Calu3 (cell line): ENCODE results near the gene RAPGEF6. TPM values are rescaled to one million over a fixed set of nuclear protein-coding genes. Genes with fewer than 3 reads are reported as not detected.

Experiments
- BruUV-seq: library from RNA; stranded (reverse); fragments of 400-500 nt; replicated peaks from 2 replicates; lab custom pipeline; 2021; lab: Mats Ljungman, UMichigan
- CTCF ChIA-PET: fragments of 300-600 bp; sonication (Branson Sonifier 250); formaldehyde crosslinking; loops from one replicate; lab custom pipeline; 2022; ENCODE audit warnings: antibody characterized with exemption; lab: Charles Lee
- DNase-seq: peaks from one replicate; pipeline ENCODE4 v3.0.0; 2022
- H3K27ac Mint-ChIP-seq: one replicate; pipeline ENCODE4 v1.8.0; 2022; ENCODE audit warnings: mixed read lengths; ENCODE audit not compliant: unreplicated experiment
- H3K27me3 Mint-ChIP-seq: one replicate; pipeline ENCODE4 v1.8.0; 2022; ENCODE audit warnings: mixed read lengths; ENCODE audit not compliant: unreplicated experiment
- H3K36me3 Mint-ChIP-seq: one replicate; pipeline ENCODE4 v1.8.0; 2022; ENCODE audit warnings: mild to moderate bottlenecking, moderate library complexity, mixed read lengths; ENCODE audit not compliant: insufficient read depth, unreplicated experiment
- H3K4me1 Mint-ChIP-seq: one replicate; pipeline ENCODE4 v1.8.0; 2022; ENCODE audit warnings: mild to moderate bottlenecking, low read depth, mixed read lengths; ENCODE audit not compliant: unreplicated experiment
- H3K4me3 Mint-ChIP-seq: one replicate; pipeline ENCODE4 v1.8.0; 2022; ENCODE audit warnings: mild to moderate bottlenecking, low read depth, moderate library complexity, mixed read lengths; ENCODE audit not compliant: unreplicated experiment
- H3K9me3 Mint-ChIP-seq: one replicate; pipeline ENCODE4 v1.8.0; 2022; ENCODE audit warnings: low read depth, mixed read lengths; ENCODE audit not compliant: unreplicated experiment
- intact Hi-C: fragments of 100-400 bp; cut with micrococcal nuclease; formaldehyde crosslinking; loops from one replicate; pipeline ENCODE4 v1.10.0; 2022; ENCODE audit not compliant: unreplicated experiment
- total RNA-seq: library from RNA; stranded (reverse); gene quantifications from 2 replicates; pipeline ENCODE4 v1.2.3, GENCODE V29; 2022
- TF ChIP-seq, protein P1 (sequence below): fragments of 200-600 bp; IDR thresholded peaks from one replicate; pipeline ENCODE4 v1.8.0; 2022; ENCODE audit warnings: antibody characterized with exemption; ENCODE audit not compliant: unreplicated experiment

The RAPGEF6 gene
- total RNA-seq, 1 experiment from 2014 or later = 27.3 TPM

DNA sequence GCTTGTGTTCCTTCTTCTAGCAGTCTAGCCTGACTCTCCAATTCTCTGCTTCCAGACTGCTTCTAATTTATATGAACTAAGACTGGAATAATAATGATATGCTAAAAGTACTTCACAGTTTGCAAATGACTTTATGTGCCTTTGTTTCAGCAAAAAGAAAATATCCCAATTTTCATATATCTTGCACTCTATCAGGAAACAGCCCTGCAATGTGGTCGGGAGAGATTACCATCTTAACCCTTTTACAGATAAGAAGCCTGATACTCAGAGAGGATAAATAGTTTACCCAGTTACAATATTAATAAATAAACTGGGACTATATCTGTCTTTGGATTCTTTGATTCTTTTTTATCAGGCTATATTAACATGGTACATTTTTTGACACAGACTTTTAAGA, 245.2 kb downstream of the RAPGEF6 start:
- DNase-seq = no peak
- BruUV-seq = no TSS peak
- intact Hi-C loops = no loop called here
- Mint-ChIP-seq H3K9me3 (no peaks in the 10 kb centered on the region), H3K36me3 (peaks cover 69% of the 10 kb centered on the region), H3K4me1 (no peaks in the 10 kb centered on the region), H3K27me3 (no peaks in the 10 kb centered on the region), H3K27ac (peak overlapping the region; percentile 56), H3K4me3 (no peak overlapping the region)
- TF ChIP-seq, protein P1, sequence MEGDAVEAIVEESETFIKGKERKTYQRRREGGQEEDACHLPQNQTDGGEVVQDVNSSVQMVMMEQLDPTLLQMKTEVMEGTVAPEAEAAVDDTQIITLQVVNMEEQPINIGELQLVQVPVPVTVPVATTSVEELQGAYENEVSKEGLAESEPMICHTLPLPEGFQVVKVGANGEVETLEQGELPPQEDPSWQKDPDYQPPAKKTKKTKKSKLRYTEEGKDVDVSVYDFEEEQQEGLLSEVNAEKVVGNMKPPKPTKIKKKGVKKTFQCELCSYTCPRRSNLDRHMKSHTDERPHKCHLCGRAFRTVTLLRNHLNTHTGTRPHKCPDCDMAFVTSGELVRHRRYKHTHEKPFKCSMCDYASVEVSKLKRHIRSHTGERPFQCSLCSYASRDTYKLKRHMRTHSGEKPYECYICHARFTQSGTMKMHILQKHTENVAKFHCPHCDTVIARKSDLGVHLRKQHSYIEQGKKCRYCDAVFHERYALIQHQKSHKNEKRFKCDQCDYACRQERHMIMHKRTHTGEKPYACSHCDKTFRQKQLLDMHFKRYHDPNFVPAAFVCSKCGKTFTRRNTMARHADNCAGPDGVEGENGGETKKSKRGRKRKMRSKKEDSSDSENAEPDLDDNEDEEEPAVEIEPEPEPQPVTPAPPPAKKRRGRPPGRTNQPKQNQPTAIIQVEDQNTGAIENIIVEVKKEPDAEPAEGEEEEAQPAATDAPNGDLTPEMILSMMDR = no peak
- CTCF ChIA-PET = no interaction called here

DNA sequence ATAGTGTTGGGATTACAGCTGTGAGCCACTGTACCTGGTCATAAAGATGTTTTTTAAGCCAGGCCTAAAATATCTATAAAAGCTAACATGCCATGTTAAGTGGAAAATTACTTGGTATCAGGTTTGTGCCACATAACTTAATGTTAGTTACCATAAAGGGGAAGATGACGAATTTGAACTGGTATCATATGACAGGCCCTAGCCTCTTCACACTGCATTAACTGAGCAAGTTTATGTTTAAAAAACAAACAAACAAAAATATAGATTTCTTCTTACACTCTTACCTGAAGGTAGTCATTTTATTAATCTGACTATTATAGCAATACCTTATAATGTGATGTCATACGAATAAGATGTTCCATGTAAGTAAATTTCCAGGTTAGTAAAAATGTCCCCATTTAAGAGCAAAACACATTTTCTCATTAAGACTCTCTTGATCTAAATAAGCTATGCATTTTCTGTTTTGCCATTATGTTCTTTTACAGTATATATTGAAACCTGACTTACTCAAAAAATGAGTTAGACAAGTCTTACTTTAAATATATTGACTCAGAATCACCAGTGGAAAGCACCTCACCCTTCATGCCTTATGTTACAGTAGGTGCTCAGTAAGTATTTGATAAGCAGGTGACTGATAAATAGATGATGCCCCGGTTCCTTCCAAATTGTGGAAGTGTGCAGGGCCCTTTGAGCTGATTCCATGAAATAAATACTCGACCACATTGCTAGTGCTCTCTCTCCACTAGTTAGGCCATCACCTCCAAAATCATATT, 245.7 kb downstream of the RAPGEF6 start:
- CTCF ChIA-PET = no interaction called here
- H3K4me1 Mint-ChIP-seq = no peaks in the 10 kb centered on the region
- H3K27ac Mint-ChIP-seq = peak overlapping the region; percentile 56
- no peak for DNase-seq
- no peaks in the 10 kb centered on the region for H3K9me3 Mint-ChIP-seq
- peaks cover 72% of the 10 kb centered on the region for H3K36me3 Mint-ChIP-seq
- TF ChIP-seq, protein P1 = no peak
- no peaks in the 10 kb centered on the region for H3K27me3 Mint-ChIP-seq
- intact Hi-C loops = no loop called here
- no TSS peak for BruUV-seq
- H3K4me3 Mint-ChIP-seq = no peak overlapping the region

DNA sequence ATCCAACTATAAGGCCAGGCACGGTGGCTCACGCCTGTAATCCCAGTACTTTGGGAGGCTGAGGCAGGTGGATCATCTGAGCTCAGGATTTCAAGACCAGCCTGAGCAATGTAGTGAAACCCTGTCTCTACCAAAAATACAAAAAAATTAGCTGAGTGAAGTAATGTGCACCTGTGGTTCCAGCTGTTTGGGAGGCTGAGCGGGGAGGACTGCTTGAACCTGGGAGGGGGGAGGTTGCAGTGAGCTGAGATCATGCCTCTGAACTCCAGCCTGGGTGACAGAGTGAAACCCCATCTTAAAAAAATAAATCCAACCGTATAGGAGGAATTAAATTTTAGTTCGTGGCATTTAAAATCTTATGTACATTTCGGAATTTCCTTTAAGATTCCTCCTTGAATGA, 247.8 kb downstream of the RAPGEF6 start:
- no peak overlapping the region for H3K4me3 Mint-ChIP-seq
- no peak for DNase-seq
- CTCF ChIA-PET = no interaction called here
- intact Hi-C loops = no loop called here
- TF ChIP-seq, protein P1 = no peak
- peaks cover 62% of the 10 kb centered on the region for H3K36me3 Mint-ChIP-seq
- no peaks in the 10 kb centered on the region for H3K9me3 Mint-ChIP-seq
- H3K4me1 Mint-ChIP-seq = peaks cover 4% of the 10 kb centered on the region
- no peaks in the 10 kb centered on the region for H3K27me3 Mint-ChIP-seq
- BruUV-seq = no TSS peak
- H3K27ac Mint-ChIP-seq = no peak overlapping the region

DNA sequence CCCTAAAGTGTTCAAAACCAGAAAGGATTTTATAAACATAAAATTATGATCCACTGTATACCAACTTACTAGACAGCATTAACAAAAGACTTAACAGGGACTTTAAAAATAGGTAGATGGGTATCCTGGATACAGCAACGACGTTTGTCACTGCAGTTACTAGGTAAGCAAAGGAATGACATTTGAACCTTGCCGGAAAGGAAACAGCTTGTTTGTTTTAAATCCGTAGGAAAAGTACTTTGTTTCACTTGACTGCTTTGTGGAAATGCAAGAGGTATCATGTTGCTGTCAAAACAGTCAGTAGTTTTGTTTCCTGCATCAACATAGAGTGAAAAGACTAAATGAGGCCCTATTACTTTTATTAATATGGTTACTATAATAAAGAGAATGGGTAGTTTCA, 248.2 kb downstream of the RAPGEF6 start:
- Mint-ChIP-seq H3K4me1 (peaks cover 9% of the 10 kb centered on the region), H3K4me3 (no peak overlapping the region), H3K27me3 (no peaks in the 10 kb centered on the region), H3K36me3 (peaks cover 57% of the 10 kb centered on the region), H3K9me3 (no peaks in the 10 kb centered on the region), H3K27ac (no peak overlapping the region)
- BruUV-seq = TSS peak; percentile 33
- TF ChIP-seq, protein P1 = no peak
- intact Hi-C loops = no loop called here
- CTCF ChIA-PET = no interaction called here
- DNase-seq = no peak
